ENCODE measurements around the gene TRMT6. TPM values are rescaled to one million over a fixed set of nuclear protein-coding genes. Genes with fewer than 3 reads are reported as not detected.

Gene TRMT6
- total RNA-seq, 1 experiment from 2014 or later = 13.2 TPM

DNA sequence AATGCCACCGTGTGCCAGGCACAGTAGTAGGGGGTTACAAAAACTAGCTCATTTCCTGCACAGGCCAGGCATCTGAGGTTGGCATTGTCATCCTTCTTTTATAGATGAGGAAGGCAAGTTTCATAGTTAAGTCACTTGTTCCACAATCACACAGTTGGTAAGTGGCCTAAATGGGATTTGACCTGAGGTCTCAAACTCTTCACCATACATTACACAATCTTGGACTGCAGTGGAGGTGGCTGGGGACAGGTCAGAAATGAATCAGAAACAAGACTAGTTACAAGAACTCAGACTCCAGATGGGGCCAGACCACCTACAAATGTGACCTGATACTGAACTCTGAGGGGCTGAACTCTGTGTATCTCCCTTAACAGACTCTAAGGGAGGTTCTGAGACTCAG lies 49.4 kb downstream of the TRMT6 start (continued):
- TF ChIP-seq POLR2AphosphoS5 (IDR thresholded peaks at IDR 0.05; ENCODE audit: low read depth, low read length) = no peak
- TF ChIP-seq CTCF (IDR thresholded peaks at IDR 0.05 in 2 of 3, conservative IDR thresholded peaks at IDR 0.05 in 1 of 3; ENCODE audit: borderline replicate concordance in 1 of 3, insufficient read depth in 1 of 3, low read depth in 2 of 3, low read length in 2 of 3) = no peak
- TF ChIP-seq ZBTB33 (IDR thresholded peaks at IDR 0.05; ENCODE audit: extremely low read depth, insufficient replicate concordance, low read length) = no peak
- TF ChIP-seq JUND (IDR thresholded peaks at IDR 0.05) = no peak
- TF ChIP-seq RAD21 (IDR thresholded peaks at IDR 0.05; ENCODE audit: low read depth) = no peak

GRCh38 chr20:5899444-5899843 lies 50.9 kb downstream of the TRMT6 start:
- intact Hi-C loops (cut with micrococcal nuclease) = no loop called here
- no peak overlapping the region for H3K4me2 ChIP-seq (ENCODE audit: low read length)
- ChIA-PET CTCF (no interaction called here), RAD21 (ENCODE audit: low non-redundant PET in 1 of 2, low total read pairs in 2 of 2, uncharacterized antibody in 2 of 2, unreplicated experiment in 2 of 2) (no interaction called here), POLR2A (no interaction called here)
- DNase-seq (ENCODE audit: low read depth, low spot score) = no peak
- no peak overlapping the region for H3K4me3 ChIP-seq (replicated peaks in 1 of 2; ENCODE audit: low read depth in 1 of 2, low read length in 2 of 2)
- no peak for ATAC-seq
- no peak overlapping the region for H3K9ac ChIP-seq (ENCODE audit: low read length)
- H3K9me3 ChIP-seq (ENCODE audit: control insufficient read depth in 1 of 2, insufficient read depth in 1 of 2, low read depth in 1 of 2, low read length in 2 of 2) = no peaks in the 10 kb centered on the region
- no TSS peak for BruUV-seq (replicated peaks)
- no peaks in the 10 kb centered on the region for H3K36me3 ChIP-seq (ENCODE audit: control insufficient read depth in 1 of 2, insufficient read depth in 2 of 2, low read length in 2 of 2)
- peaks cover 57% of the 10 kb centered on the region for H3K27me3 ChIP-seq (ENCODE audit: insufficient read depth, low read length)
- no peak overlapping the region for H2AFZ ChIP-seq (ENCODE audit: low read depth, low read length, poor library complexity, severe bottlenecking)
- no peaks in the 10 kb centered on the region for H3K9me2 ChIP-seq (ENCODE audit: insufficient read depth)
- H3K27ac ChIP-seq (ENCODE audit: low read depth, low read length) = no peak overlapping the region
- H4K20me1 ChIP-seq (ENCODE audit: insufficient read depth) = no peaks in the 10 kb centered on the region
- H3K4me1 ChIP-seq (ENCODE audit: control insufficient read depth in 1 of 2, insufficient read depth in 2 of 2, low read length in 2 of 2) = no peaks in the 10 kb centered on the region
- no peaks in the 10 kb centered on the region for H3K79me2 ChIP-seq (ENCODE audit: insufficient read depth, low read length)
- TF ChIP-seq ELF1 (IDR thresholded peaks at IDR 0.05; ENCODE audit: borderline replicate concordance, low read depth) = no peak
- TF ChIP-seq ZBTB33 (IDR thresholded peaks at IDR 0.05; ENCODE audit: extremely low read depth, insufficient replicate concordance, low read length) = no peak
- TF ChIP-seq YY1 (IDR thresholded peaks at IDR 0.05; ENCODE audit: extremely low read depth, insufficient replicate concordance, low read depth, low read length) = no peak
- no peak for TF ChIP-seq JUND (IDR thresholded peaks at IDR 0.05)
- TF ChIP-seq REST (IDR thresholded peaks at IDR 0.05; ENCODE audit: low read depth) = no peak
- TF ChIP-seq CTCF (IDR thresholded peaks at IDR 0.05 in 2 of 3, conservative IDR thresholded peaks at IDR 0.05 in 1 of 3; ENCODE audit: borderline replicate concordance in 1 of 3, insufficient read depth in 1 of 3, low read depth in 2 of 3, low read length in 2 of 3) = no peak
- TF ChIP-seq POLR2A (IDR thresholded peaks at IDR 0.05; ENCODE audit: borderline replicate concordance, extremely low read depth, insufficient read depth, insufficient read length) = no peak
- TF ChIP-seq EZH2 (IDR thresholded peaks at IDR 0.05) = no peak
- no peak for TF ChIP-seq EZH2phosphoT487 (IDR thresholded peaks at IDR 0.05; ENCODE audit: borderline replicate concordance)

All from HCT116 (cell line).